GM18520 (cell line): ENCODE results near the gene ACTL10.

Experiments
- ATAC-seq: cut with Tn5 transposase; IDR thresholded peaks from one replicate; pipeline ENCODE4 v1.9.1; 2021; ENCODE audit not compliant: unreplicated experiment

ACTL10 gene

GRCh38 chr20:33663161-33664084 lies 3.3 kb upstream of the ACTL10 start:
- ATAC-seq, result peak; percentile 28

DNA sequence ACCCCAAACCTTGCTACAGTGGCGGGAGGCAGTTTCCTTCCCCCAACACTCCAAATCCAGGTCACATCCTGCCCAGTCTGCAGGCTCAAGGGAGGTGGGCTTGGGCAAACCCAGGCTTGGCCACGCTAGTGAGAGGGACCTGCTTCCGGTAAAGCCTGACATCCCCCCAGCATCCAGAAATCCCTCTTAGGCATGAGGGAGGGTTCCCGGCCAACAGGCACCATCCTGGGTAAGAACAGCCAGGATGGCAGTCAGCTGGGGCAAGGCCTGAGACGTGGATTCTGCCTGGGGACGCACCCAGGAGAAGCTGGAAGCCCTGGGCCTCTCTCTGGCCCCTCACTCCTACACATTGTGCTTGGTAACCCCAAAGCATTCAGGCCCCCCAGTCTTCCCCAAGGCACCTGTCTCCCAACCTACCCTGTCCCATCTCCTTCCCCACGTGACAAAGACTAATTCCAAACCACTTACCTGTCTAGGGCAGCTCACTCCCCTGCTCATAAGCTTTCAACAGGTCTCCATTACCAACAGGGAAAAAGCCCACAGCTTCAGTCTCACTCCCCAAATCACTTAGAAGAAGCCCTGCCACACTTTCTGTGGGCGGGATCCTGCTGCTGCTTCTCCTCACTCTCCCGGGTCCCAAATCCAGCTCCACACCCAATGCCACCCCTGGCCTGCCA lies 2.5 kb upstream of the ACTL10 start:
- no peak for ATAC-seq

- ATAC-seq, result no peak
Measured at GRCh38 chr20:33664762-33665144, 2.0 kb upstream of the ACTL10 start.

DNA sequence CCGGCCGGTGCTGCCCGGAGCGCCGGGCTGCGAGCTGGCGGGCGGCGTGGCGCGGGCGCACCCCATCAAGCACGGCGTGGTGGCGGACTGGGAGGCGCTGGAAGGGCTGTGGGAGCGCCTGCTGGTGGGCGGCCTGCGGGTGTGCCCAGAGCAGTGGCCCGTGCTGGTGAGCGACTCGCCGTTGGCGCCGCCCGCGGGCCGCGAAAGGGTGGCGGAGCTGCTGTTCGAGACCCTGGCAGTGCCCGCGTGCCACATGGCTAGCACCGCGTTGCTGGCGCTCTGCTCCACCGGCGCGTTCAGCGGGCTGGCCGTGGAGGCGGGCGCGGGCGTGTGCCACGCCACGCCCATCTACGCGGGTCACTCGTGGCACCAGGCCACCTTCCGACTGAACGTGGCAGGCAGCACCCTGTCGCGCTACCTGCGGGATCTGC lies 517 bp downstream of the ACTL10 start:
- peak; percentile 9 for ATAC-seq

GRCh38 chr20:33667676-33668465 lies 1.1 kb downstream of the ACTL10 start:
- ATAC-seq, result peak; percentile 30

GRCh38 chr20:33668466-33669155 lies 1.9 kb downstream of the ACTL10 start:
- ATAC-seq, result no peak

GRCh38 chr20:33669224-33669623 lies 2.5 kb downstream of the ACTL10 start:
- no peak for ATAC-seq

GRCh38 chr20:33669873-33670640 lies 3.3 kb downstream of the ACTL10 start:
- ATAC-seq, result no peak

DNA sequence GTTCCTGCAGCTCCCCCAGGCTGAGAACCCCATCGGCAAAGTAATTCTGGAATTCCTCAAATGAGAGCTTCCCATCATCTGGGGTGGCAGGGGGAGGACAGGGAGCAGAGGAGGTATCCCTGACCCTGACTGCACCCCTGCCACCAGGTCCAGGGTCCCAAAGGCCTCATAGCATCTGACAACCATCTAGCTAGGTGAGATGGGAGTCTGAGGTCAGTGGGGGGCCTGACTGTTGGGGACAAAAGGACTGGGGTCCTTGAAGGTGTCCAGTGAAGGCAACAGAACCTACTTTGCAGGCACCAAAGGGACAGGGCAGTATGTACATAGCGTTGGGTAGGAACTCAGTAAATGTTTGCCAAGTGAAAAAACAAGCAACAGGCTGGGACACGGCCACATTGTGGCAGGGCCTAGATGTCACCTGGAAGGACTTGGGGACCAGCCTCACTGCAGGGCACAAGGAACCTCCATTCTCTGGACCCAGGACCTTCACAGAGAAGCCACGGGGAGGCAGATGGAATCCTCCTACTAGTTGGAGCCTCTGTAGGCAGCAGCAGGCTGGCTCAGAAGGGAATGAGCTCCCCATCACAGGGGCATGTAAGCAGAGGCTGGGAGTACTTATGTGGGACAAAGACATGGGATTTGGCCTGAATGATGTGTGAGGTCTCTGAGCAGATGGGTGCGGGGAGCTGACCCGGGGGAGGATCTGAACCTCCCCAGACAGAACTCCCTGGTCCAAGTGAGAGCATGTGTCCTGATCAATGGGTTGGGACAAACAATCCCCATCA lies 4.2 kb downstream of the ACTL10 start:
- ATAC-seq, result no peak

- ATAC-seq, result no peak
Measured at GRCh38 chr20:33671573-33672288, 5.0 kb downstream of the ACTL10 start.

DNA sequence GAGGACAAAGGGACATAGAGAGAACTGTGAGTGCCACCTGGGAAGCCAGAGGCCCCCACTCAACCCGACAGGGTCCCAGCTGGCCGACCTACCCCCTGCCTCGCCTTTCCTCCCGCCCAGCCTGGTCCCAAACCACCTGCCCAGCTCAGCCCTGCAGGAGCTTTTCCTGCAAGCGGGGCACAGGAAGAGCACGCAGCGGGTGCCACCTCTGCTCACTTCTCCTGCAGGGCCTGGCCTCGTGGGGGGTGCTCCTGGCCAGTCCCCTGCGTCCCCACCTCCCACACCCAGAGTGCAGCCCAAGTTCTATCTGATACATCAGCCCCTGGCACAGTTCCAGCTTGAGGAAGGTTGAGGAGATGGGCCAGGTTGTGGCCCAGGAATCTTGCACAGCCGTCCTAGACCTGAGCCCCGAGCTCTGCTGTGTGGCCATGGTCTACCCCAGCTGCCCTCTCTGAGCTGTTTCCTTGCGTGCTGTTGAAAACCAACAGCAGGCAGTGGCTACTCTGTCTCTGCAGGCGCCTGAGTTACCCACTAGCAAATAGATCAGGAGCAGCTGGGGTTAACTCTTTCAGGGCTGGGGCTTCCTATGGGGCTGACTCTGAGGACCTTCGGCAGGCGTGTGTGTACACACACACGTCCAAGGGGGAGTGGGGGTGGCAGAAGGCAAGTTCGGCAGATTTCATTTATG lies 5.8 kb downstream of the ACTL10 start:
- ATAC-seq, result no peak

- ATAC-seq, result no peak
Measured at GRCh38 chr20:33673114-33673409, 6.3 kb downstream of the ACTL10 start.

- ATAC-seq, result no peak
Measured at GRCh38 chr20:33673410-33674293, 6.9 kb downstream of the ACTL10 start.

DNA sequence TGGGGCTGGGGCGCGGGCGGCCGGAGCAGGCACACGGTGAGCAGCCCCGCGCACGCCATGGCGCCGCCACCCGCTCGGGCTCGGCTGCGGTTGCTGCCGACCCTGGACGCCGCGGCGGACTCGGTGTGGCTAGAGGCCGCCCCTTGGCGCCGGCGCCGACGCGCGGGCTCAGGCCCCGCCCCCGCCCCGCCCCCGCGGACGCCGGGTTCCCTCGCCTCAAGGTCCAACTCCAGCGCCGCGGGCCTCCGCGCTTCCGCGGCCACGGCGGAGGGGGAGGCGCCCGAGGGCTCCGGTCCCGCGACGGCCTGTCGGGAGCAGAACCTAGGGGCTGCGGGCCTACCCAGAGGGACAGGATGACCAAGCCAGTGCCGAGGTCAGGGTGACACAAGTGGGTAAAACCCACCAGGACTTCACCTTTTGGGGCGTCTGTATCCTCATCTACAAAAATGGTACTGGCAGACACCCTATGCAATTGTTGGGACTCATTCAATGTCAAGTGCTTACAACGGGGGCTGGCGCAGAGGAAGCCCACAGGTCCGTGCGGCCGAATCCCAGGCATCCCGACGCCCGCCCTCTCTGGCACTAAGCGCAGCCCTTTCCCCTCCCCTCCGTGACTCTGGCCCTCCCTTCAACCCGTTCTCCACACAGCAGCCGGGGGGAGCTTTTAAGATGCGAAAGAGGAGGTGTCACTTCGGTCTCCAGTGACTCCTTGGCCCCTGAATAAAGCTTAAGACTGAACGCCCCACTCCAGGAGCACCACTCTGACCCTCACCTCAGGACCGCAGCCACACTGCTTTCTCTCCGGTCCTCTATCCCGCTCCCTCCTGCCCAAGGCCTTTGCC lies 7.8 kb downstream of the ACTL10 start, which contains the start of gene NECAB3:
TSS of gene NECAB3 (minus strand) at position 135 of the 842 bp plus-strand sequence. CDS start at position 59, 76 bp downstream.
- ATAC-seq, result peak; percentile 42

DNA sequence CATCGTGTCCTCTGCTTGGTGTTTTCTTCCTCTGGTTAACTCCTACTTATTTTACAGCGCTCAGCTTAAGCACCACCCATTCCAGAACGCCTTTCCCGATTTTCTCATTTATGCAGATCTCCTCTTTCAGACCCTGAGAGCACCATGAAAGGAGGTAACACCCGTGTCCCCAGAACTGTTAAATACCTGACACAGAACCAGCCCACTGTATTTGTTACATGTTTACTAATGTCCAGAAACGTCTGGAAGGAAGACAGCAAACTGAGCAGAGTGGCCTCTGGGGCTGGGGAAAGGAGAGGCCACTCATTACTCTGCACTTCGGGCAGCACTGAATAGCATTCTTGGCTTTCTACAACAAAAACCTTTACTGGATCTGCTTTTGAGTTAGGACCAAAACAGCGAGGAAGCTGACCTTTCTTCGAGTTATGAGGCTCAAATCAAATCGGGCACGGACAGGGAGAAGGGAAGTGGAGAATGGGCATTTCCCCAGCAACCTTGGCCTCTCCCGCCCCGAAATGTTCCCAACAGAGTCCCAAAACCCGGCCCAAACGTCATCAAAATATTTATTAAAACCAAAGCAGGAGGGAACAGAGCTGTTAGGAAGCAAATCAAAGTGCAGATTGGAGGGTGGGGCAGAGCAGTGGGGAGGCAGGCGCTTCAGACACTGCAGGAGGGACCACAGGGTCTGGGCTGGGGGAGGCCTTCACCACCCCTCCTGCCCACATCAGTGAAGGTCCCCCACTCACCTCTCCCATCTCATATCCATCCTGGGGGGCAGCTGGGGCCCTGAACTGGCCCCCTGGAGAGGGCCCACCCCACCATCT lies 8.6 kb downstream of the ACTL10 start:
- no peak for ATAC-seq
